ENCODE measurements around the gene RTN1. TPM values are rescaled to one million over a fixed set of nuclear protein-coding genes. Genes with fewer than 3 reads are reported as not detected.
"Not testable (repeated sequence)": the region's sequence is repeated elsewhere in the genome, so short reads cannot be mapped to it uniquely, and the experiment has no call there.

The RTN1 gene
- total and polyA plus RNA-seq, 9 of the 15 experiments (the other 6 are each of a cell fraction or from before 2014, with no cell fraction given) = 0.03 to 0.09 TPM; not detected in 7

- H3K36me3 ChIP-seq (ENCODE audit: control insufficient read depth, insufficient read depth, low read length) = no peaks in the 10 kb centered on the region
- TF ChIP-seq SRSF7 (optimal IDR thresholded peaks at IDR 0.05; ENCODE audit: low read depth, low read length) (no peak), BRF1 (IDR thresholded peaks at IDR 0.05; ENCODE audit: borderline replicate concordance, extremely low read depth, insufficient read length) (no peak), PHB2 (IDR thresholded peaks at IDR 0.05; ENCODE audit: low read depth) (no peak)
- no peak for DNase-seq (ENCODE audit: extremely low read depth in 1 of 4, low spot score in 3 of 4)
- POLR2A ChIA-PET = no interaction called here
- no peaks in the 10 kb centered on the region for H3K4me1 ChIP-seq (replicated peaks in 1 of 2; ENCODE audit: control insufficient read depth in 2 of 2, insufficient read depth in 2 of 2, low read length in 2 of 2)
- in situ Hi-C loops (cut with MboI) = no loop called here
- no peak overlapping the region for H2AFZ ChIP-seq (ENCODE audit: low read depth, low read length)
- no peaks in the 10 kb centered on the region for H3K9me3 ChIP-seq (replicated peaks; ENCODE audit: control insufficient read depth, insufficient read depth, low read depth, low read length)
- H4K20me1 ChIP-seq (replicated peaks; ENCODE audit: control insufficient read depth, insufficient read depth, low read length) = no peaks in the 10 kb centered on the region
- BruUV-seq (replicated peaks) = no TSS peak
- H3K27ac ChIP-seq (ENCODE audit: extremely low read depth, low read depth, low read length) = no peak overlapping the region
- FAIRE-seq = no peak
- no peaks in the 10 kb centered on the region for H3K79me2 ChIP-seq (ENCODE audit: control insufficient read depth, insufficient read depth, low read length)
- H3K4me2 ChIP-seq (ENCODE audit: insufficient read depth, low read length) = no peak overlapping the region
- no peaks in the 10 kb centered on the region for H3K9me1 ChIP-seq (ENCODE audit: control insufficient read depth, insufficient read depth, low read length)
- no peak overlapping the region for H3K9ac ChIP-seq (ENCODE audit: insufficient read depth in 1 of 2, low read depth in 2 of 2, low read length in 2 of 2)
- ATAC-seq = no peak
- intact Hi-C loops (cut with micrococcal nuclease) = no loop called here
- H3K4me3 ChIP-seq = no peak overlapping the region
- CTCF ChIA-PET (ENCODE audit: low intra/inter-chr PET ratio) = no interaction called here
- H3K27me3 ChIP-seq (ENCODE audit: control insufficient read depth in 2 of 2, insufficient read depth in 2 of 2, low read length in 2 of 2) = no peaks in the 10 kb centered on the region; a peak in 1 of 5 replicates
- 0% methylated on average over 2 of the region's 2 CpGs for WGBS (ENCODE audit: insufficient coverage, low coverage, missing lambda C conversion rate)
Measured at GRCh38 chr14:59656473-59656872, 214.1 kb downstream of the RTN1 start.

- H3K27me3 ChIP-seq (ENCODE audit: control insufficient read depth in 2 of 2, insufficient read depth in 2 of 2, low read length in 2 of 2); ATAC-seq; H2AFZ ChIP-seq (ENCODE audit: low read depth, low read length); H3K4me2 ChIP-seq (ENCODE audit: insufficient read depth, low read length); H3K9me1 ChIP-seq (ENCODE audit: control insufficient read depth, insufficient read depth, low read length); H3K9me3 ChIP-seq (replicated peaks; ENCODE audit: control insufficient read depth, insufficient read depth, low read depth, low read length); in situ Hi-C loops (cut with MboI); H3K4me3 ChIP-seq; H3K27ac ChIP-seq (ENCODE audit: extremely low read depth, low read depth, low read length); CTCF ChIA-PET (ENCODE audit: low intra/inter-chr PET ratio); H3K9ac ChIP-seq (ENCODE audit: insufficient read depth in 1 of 2, low read depth in 2 of 2, low read length in 2 of 2); H3K79me2 ChIP-seq (ENCODE audit: control insufficient read depth, insufficient read depth, low read length); intact Hi-C loops (cut with micrococcal nuclease); DNase-seq (ENCODE audit: extremely low read depth in 1 of 4, low spot score in 3 of 4); H3K4me1 ChIP-seq (replicated peaks in 1 of 2; ENCODE audit: control insufficient read depth in 2 of 2, insufficient read depth in 2 of 2, low read length in 2 of 2); BruUV-seq (replicated peaks); H3K36me3 ChIP-seq (ENCODE audit: control insufficient read depth, insufficient read depth, low read length); FAIRE-seq; POLR2A ChIA-PET; H4K20me1 ChIP-seq (replicated peaks; ENCODE audit: control insufficient read depth, insufficient read depth, low read length): not testable (repeated sequence)
- TF ChIP-seq NFIX (CRISPR knock-in tag; IDR thresholded peaks at IDR 0.05; ENCODE audit: low read depth) (peak; percentile 44), NFIC (IDR thresholded peaks at IDR 0.05) (peak; percentile 80)
- WGBS (ENCODE audit: insufficient coverage, low coverage, missing lambda C conversion rate) = 0% methylated on average over 3 of the region's 10 CpGs
Measured at GRCh38 chr14:59654131-59654530, 216.4 kb downstream of the RTN1 start.

- 9% methylated on average over 1 of the region's 1 CpG for WGBS (ENCODE audit: insufficient coverage, low coverage, missing lambda C conversion rate)
- FAIRE-seq; H3K9me3 ChIP-seq (replicated peaks; ENCODE audit: control insufficient read depth, insufficient read depth, low read depth, low read length); H3K79me2 ChIP-seq (ENCODE audit: control insufficient read depth, insufficient read depth, low read length); H3K9ac ChIP-seq (ENCODE audit: insufficient read depth in 1 of 2, low read depth in 2 of 2, low read length in 2 of 2); H3K27ac ChIP-seq (ENCODE audit: extremely low read depth, low read depth, low read length); ATAC-seq; H2AFZ ChIP-seq (ENCODE audit: low read depth, low read length); H3K4me2 ChIP-seq (ENCODE audit: insufficient read depth, low read length); H3K9me1 ChIP-seq (ENCODE audit: control insufficient read depth, insufficient read depth, low read length); POLR2A ChIA-PET; DNase-seq (ENCODE audit: extremely low read depth in 1 of 4, low spot score in 3 of 4); in situ Hi-C loops (cut with MboI); H3K27me3 ChIP-seq (ENCODE audit: control insufficient read depth in 2 of 2, insufficient read depth in 2 of 2, low read length in 2 of 2); H4K20me1 ChIP-seq (replicated peaks; ENCODE audit: control insufficient read depth, insufficient read depth, low read length); H3K4me1 ChIP-seq (replicated peaks in 1 of 2; ENCODE audit: control insufficient read depth in 2 of 2, insufficient read depth in 2 of 2, low read length in 2 of 2); H3K4me3 ChIP-seq; BruUV-seq (replicated peaks); CTCF ChIA-PET (ENCODE audit: low intra/inter-chr PET ratio); H3K36me3 ChIP-seq (ENCODE audit: control insufficient read depth, insufficient read depth, low read length); intact Hi-C loops (cut with micrococcal nuclease): not testable (repeated sequence)
Measured at GRCh38 chr14:59646832-59647231, 223.7 kb downstream of the RTN1 start.

Measured in K562 (cell line).